COLO829 (cell line): ENCODE measurements around the gene GPRC5C.

Source experiments
- DNase-seq: peaks from one replicate; pipeline ENCODE4 v3.0.0; 2012; ENCODE audit warnings: low spot score

Gene GPRC5C

DNA sequence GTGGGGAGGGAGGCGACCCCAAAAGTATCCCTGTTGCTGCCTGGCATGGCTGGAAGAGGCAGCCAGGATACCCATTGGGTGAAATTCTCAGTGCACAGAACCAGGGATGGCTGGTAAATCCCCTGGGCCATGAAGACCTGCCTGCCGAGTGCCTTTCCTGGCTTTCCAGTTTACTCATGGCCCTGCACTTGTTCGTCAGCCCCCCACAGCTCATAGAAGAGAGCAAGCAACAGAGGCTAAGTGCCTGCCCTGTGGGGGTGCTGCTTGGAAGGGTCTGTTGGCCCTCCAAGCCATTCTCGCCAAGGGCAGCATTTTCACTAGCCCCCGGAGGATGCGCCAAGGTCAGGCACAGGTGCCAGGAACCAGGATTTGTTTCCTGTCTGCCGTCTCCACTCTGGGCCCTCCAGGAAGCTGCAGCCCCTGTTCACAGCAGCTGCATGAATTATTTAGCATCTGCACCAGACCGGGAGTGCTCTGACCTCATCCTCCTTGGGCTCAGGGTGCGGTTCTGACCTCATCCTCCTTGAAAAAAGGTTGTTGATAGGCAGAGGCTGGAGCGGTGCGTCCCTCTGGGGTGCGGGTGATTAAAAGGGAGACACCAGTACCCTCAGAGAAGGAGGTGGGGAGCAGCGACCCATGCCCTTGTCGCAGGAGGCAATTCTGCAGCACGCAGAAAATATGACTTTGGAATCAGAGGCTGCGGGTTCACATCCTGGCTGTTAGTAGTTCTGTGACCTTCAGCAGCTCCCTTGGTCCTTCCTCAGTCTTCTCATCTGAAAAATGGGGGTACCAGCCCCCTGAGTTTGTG is 20.3 kb downstream of the GPRC5C start:
- no peak for DNase-seq

DNA sequence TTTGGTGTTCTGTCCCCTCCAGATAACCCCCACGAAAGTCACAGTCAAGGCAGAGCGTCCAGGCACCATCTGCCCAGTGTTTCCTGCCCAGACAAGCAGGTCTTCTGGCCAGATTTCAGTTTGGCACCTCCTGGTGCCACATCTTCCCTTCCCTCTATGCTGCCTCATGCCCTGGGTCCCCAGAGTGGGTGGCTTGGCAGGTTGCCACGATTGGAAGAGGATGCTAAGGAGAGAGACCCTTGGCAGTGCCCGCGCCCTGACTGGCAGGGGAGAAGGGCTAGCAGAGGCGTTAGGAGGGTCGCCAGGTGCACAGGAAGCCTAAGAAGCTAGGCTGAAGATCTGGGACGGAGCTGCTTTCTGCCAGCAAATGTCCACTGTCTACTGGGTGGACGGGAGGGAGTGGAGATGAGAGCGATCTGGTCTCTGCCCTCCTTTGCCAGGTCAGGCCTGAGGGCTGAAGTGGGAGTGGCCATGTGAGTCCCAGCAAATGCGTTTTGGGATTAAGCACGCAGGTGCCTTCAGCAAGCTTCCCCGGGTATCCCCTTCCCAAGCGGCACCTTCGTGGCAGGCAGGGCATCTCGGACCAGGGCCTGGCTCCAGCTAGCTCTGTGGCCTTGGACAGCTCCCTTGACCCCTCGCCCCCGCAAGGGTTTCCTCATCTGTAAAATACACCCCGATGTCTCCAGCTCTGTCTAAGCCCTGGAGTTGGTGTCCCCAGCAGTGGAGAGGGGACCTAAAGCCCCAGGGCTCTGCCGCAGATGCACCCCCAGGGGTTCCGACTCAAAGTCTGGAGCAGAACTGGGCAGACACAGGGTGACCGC is 21.2 kb downstream of the GPRC5C start:
- no peak for DNase-seq

DNA sequence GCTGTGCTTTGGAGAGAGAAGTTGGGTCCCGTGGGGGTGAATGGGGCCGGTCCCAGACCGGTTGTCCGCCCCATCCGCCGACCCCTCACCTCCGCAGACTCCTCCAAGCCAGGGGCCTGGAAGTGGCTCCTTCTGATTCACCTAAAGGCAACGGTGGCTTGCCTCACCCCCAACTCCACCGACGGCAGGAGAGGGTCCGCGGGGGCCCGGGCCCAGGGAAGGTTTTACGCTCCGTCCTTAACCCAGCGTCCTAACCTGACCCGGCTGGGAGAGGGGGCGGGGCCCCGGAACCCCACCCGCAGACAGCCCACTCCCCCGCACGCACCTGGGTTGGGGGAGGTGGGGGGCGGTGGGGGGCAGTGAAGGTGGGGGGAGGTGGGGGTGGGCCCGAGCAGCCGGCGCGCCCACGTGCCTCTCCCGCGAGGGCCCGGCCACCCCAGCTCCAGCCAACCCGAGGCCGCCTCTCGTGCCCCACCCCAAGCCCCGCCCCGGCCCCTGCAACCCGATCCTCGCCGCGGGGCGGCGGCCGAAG is 21.8 kb downstream of the GPRC5C start:
- no peak for DNase-seq

DNA sequence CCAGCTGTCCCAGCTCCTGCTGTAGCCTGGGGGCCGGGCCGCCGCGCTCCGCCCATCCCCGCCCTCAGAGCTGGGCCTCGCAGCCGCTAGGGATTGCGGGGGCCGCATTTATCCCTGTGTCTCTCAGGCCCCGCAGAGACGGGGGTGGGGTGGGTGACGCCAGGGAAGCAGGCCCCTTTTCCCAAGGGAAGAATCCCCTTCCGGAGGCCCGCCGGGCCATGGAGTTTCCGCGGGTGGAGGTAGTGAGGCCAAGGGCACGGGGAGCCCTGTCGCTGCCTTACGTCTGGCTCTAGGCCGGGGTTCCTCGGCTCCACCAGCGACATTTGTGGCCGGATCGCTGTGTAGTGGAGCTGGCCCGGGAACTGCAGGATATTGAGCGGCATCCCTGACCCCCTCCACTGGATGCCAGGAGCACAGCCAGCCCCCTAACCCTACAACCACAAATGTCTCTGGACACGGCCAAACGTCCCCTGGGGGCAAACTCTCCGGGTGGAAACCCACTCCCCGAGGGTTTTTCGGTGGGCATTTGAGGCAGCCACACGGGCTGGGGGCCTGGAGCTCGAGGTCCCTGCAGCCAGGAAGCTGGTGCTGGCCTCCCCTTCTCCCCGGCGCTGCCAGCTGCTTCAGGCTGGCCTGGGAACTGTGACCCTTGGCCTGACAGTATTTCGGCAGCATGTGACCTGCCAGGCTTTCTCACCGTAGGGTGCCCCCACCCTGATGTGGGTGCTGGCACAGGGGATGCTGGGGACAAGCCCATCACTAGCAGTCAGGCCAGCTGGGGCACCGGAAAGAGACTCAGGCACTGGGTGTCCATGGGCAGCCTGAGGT is 22.5 kb downstream of the GPRC5C start:
- DNase-seq = peak; percentile 82

DNA sequence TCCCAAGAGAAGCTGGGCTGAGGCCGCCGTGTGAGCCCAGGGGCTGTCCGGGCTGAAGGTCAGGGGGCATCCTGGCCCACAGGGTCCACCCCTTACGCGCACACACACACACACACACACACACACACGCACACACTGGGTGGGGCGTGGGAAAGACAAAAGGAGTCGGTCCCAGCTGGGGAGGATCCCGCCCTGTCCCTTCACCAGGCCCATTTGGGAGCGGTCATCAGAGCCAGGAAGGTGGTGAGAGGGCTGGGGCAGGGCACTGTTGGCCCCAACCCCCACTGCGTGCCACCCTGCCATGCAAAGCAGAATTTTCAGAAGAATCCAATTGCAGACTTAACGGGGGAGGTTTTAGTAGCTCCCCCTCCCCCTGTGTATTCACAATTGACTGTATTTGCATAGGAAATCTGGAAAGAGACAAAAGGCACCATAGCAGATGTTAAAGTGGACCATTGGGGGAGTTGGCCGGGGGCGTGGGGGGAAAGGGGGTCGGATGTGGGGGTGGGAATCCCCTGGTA is 23.2 kb downstream of the GPRC5C start:
- no peak for DNase-seq

DNA sequence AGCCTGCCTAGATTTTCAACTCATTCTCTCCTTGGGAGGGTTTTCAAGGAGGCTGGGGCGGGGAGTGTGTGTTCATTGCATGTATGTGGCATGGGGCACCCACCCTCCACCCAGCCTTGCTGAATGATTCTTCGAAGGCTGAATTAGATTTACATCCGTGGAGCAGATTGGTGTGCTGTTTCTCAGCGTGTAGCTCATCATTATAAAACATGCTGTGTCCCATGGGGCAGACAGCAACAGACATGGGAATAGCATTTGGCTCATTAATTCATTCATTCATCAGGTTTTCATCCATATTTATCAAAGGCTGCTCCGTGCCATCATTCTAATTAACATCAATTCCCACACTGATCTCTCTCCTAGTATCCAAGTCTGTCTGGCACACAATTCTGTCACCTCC is 23.9 kb downstream of the GPRC5C start:
- no peak for DNase-seq

DNA sequence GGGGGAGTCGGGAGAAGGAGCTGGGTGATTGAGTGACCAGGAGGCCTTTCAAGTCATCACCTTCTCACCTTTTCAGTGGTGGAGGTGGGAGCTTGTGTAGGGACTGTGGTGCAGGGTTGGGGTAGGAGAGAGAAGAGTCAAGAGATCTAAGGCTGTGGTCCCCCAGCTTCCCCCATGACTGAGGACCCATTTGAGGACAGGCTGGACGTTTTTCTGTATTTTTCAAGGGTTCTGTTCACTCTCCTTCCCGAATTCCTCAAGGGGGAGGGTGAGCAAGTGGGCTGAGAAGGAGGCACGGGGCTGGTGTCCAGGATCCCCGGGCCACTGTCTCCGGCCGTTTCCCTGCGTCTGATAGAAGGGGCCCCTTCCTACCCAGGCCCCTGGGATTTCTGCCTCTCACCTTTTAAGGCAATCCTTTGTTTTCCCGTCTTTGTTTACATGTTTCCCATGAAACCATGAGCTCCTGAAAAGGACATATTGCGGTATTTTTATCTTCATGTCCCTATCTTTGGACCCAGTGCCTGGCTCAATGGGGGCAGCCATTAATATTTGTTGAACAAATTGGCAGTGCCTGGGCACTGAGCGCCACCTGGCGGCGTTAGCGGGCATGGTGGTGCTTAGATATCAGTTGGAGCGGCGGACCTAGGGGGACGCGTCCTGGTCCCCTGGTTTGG is 25.4 kb downstream of the GPRC5C start:
- peak; percentile 70 for DNase-seq

DNA sequence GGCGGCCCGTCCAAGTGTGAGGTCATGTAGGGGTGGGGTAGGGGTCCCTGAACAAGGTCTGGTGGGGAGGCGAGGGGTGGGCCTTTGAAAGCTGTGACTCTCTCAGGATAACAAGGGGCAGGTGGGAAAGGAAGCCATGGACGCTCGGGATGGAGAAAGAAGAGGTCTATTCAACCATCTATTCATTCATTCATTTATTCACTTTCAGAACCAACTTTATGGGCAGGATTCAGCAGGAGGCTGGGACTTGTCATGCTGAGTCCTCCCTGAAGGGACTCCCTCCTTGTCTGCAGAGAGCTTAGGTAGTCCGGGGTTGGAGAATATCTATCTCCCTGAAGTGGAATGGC is 25.9 kb downstream of the GPRC5C start:
- no peak for DNase-seq

DNA sequence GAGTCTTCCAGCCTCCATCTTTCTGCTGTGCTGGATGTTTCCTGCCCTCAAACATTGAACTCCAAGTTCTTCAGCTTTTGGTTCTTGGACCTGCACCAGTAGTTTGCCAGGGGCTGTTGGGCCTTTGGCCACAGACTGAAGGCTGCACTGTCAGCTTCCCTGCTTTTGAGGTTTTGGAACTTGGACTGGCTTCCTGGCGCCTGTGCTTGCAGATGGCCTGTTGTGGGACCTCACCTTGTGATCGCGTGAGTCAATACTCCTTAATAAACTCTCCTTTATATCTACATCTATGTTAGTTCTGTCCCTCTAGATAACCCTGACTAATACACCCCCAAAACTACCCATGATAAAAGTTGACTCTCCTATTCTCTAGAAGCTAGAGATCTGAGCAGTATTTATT is 26.9 kb downstream of the GPRC5C start:
- no peak for DNase-seq

DNA sequence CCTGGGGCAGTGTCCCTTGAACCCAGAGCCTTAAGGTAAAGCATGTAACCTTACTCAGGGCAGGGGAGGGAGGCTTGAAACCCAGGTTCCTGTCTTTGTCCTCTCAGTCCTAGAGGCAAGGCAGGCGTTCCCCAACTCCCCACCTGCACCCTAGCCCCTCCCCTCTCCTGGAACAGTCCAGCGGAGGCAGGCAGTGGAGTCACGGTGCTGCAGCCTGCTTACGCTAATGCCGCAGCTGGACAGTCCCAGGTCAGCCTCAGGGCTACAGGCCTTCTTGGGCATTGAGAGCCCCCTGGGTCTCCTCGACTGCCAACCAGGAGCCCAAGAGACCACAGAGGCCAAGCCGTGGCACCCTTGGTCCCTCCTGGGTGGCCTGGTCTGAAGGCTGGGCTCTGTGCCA is 27.7 kb downstream of the GPRC5C start:
- no peak for DNase-seq

DNA sequence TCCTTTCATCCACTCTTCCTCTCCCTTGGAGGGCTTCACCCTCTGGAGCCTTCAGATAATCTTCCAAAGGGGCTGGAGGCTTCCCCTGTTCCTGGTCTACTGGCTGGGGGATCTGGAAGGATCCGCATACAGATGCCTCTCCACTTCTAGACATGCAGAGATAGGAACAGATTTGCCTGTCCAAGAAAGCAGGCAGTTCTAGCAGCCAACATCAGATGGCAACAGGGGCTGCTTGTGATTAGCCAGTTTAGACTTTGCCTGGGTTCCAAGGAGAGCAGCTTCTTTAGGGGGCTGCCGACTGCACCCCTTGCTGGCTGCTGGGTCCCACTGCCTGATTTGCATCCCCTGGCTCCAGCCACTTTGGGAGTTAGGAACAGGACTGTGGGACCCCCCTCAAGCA is 28.4 kb downstream of the GPRC5C start:
- no peak for DNase-seq

DNA sequence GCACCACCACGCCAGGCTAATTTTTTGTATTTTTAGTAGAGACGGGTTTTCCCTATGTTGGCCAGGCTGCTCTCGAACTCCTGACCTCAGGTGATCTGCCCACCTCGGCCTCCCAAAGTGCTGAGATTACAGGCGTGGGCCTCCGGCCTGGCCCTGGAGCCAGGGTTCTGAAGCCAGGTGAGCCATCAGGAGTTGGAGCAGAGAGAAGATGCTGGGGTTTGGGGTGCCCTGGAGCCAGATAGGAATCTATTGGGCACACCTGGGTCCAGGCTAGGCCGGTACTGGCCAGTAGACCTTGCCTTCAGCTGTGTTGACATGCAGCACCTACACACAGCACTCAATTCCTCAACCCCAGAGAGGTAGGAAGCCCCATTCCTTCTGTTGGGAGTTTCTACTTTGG is 29.1 kb downstream of the GPRC5C start:
- DNase-seq = no peak

DNA sequence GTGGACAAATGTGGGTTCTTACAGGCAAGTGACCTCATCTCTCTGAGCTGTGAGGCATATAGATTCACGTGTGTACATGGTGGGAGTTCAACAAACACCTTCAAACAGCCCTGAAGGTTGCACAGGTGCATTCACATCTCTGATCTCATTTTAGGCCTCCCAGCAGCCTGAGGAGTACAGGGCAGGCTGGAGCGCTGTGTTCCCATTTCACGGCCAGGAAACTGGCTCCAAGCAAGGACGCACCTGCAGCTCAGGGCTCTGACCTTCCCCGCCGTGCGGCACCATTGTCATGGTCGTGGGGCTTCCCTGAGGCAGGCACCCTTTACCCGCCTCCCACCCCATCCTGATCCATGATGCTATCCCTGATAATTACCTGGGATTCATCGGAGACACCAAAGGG is 29.7 kb downstream of the GPRC5C start:
- DNase-seq = no peak

DNA sequence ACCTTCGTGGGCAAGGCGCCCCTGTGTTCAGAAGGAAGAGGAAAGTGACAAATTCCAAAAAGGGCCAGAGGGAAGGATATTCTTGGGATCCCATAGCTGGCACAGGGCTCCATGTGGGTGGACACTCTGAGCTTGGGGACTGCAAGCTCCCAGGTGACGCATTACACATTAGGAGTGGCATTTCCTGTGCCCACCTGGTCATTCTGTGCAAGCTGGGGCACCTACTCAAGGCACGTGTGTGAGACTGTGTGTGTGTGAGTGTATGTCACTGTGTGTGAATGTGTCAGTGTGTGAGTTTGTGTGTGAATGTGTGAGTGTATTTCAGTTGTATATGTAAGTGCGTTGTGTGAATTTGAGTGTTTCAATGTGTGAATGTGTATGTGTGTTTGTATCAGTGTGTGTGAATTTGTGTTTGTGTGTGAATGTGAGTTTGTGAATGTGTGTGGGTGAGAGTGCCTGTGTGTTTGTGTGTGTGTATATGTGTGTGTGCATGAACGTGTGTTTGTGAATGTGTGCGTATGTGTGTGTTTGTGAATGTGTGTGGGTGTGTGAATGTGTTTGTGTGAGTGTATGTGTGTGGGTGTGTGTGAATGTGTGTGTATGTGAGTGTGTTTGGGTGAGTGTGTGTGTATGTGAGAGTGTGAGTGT is 33.0 kb downstream of the GPRC5C start:
- no peak for DNase-seq

DNA sequence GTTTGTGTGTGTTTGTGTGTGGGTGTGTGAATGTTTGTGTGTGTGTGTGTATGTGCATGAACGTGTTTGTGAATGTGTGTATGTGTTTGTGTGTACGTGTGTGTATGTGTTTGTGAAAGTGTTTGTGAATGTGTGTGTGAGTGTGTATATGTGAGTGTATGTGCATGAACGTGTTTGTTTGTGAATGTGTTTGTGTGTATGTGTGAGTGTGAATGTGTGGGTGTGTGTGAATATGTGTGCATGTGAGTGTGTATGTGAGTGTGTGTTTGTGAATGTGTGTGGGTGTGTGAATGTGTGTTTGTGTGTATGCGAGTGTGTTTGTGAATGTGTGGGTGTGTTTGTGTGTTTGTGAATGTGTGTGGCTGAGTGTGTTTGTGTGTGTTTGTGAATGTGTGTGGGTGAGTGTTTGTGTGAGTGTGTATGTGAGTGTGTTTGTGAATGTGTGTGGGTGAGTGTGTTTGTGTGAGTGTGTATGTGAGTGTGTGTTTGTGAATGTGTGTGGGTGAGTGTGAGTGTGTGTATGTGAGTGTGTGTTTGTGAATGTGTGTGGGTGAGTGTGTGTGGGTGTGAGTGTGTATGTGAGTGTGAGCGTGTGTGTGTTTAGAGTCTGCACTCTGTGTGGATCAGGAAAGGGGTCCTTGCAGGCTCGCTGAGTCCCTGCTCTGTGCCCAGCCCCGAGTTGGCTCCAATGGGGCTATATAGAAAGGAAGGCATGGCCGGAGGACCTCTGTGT is 33.7 kb downstream of the GPRC5C start:
- no peak for DNase-seq

DNA sequence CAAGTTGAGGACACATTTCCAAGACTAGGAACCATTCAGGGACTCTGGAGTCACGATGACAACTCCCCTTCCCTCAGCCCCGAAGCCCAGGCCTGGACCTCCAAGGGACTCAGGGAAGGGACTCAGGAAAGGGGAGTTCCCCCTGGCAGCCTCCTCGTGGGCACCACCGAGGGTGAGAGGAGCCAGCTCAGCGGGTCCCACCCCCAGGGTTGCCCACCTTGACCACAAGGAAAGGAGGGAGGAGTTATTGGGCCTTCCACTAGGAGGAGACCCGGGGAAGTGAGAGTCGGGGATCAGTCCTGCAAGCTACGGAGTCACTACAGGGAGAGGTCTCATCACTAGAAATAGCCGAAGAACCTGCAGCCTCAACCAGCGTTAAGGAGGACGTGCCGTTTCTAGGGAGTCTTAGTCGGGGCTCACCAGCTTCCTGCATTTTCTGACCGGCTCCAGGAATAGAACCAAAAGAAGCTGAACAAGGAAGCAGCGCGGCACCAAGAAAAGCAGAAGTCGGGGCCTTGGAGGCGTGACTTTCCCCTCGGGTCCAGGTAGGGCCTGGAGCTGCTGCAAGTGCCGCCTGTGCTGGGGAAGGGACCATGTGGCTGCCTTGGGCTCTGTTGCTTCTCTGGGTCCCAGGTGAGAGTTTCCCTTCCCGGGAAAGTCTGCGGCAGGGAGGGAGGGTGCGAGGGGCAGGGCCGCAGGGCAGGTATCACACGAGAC is 34.4 kb downstream of the GPRC5C start, which contains the start of gene CD300A:
Gene CD300A (plus strand): TSS at position 524 of the 717 bp plus-strand sequence. CDS start 70 bp downstream, at position 594.
- no peak for DNase-seq

DNA sequence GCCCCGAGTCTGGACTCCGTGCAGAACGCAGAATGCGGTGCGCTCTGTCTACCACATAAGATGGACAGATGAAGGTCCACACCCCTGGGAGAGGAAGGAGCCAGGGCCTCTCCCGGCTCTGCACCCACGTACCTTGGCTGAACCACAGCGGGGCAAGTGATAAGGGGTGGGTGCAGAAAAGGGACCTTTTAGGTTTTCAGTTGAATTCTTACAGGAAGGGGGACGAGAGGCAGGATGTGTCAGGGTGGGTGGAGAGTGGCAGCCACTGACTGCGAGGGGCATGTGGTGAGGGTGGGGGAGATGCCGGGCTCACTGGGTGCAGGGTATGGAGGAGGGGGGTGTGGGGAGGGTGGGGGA is 34.9 kb downstream of the GPRC5C start:
- DNase-seq = no peak

DNA sequence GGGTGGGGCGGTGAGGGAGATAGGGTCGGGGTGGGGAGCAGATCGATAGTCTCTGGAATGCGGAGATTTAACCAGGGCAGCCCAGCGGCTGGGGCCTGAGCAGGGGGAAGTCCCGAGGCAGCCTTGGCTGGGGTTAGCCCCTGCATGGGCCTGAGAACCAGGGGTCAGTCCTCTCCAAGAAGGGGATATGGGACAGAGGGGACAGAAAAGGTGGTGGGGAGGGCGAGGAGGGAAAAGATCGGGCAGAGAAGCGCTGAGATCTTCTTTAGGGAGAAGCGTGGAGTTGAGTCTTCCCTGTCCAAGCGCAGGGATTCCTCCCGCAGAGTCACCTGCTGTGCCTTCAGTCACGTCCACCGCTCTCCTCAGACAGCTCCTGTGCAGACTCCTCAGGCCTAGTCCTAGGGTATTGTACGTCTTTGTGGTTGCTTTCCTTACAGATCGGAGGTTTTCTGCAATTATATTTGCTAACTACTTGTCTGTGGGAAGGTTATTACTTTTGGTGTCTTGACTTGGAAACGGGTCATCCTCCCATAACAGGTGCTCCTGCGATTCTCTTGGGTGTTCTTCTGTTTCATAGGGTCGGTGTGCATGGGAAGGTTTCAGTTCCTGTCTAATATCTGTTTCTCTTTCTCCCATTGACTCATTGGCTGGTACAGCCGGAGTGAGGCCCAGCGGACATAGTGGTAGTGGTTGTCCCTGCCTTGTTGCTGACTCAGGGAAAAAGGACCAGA is 35.5 kb downstream of the GPRC5C start:
- no peak for DNase-seq

DNA sequence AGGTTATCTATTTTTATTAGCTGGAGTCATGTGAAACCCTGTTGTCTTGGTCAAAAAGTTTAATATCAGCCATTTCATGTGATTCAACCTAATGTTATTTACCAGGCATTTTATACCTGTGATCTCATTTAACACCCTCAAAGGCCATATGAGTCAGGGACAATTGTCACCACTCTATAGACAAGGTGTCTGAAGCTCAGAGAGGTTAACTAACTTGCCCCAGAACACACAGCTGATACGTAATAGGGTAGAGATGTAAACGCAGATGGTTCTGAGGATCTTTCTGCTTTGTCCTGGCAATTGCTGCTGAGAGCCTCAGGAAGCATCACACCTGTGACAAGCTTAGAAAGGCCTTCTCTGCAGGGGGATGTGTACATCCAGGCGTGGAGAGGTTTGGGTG is 39.5 kb downstream of the GPRC5C start:
- no peak for DNase-seq
